Loucy (cell line): ENCODE measurements around the gene MBLAC1.

Experiments
- CTCF ChIP-seq: fragments of 200-600 bp; sonication (generic); conservative IDR thresholded peaks from 2 replicates; pipeline ENCODE4 v1.5.1; 2014; ENCODE audit warnings: mild to moderate bottlenecking, antibody characterized with exemption, low read length
- EZH2phosphoT487 ChIP-seq: fragments of 200-600 bp; IDR thresholded peaks from 2 replicates; pipeline ENCODE4 v1.6.1; 2018; ENCODE audit warnings: antibody characterized with exemption, mild to moderate bottlenecking, moderate library complexity, borderline replicate concordance

GRCh38 chr7:100177045-100178001 is 50.6 kb downstream of the MBLAC1 start, which contains the start of the genes GPC2 and STAG3:
- TF ChIP-seq CTCF (no peak), EZH2phosphoT487 (no peak)
